GM12874 (cell line): ENCODE measurements around the gene SERPINI1.

Source experiments
- CTCF ChIP-seq: IDR thresholded peaks from 2 replicates; pipeline ENCODE4 v1.5.1; 2011; ENCODE audit warnings: low read depth, mild to moderate bottlenecking, control low read depth, low read length, moderate library complexity; ENCODE audit not compliant: insufficient read depth

SERPINI1 gene

GRCh38 chr3:167723872-167724271 is 11.6 kb upstream of the SERPINI1 start:
- TF ChIP-seq CTCF: no peak

- no peak for TF ChIP-seq CTCF
Measured at GRCh38 chr3:167728176-167728575, 7.3 kb upstream of the SERPINI1 start.

- TF ChIP-seq CTCF: no peak
Measured at GRCh38 chr3:167728632-167729323, 6.7 kb upstream of the SERPINI1 start.

GRCh38 chr3:167729591-167729990 is 5.9 kb upstream of the SERPINI1 start:
- no peak for TF ChIP-seq CTCF

- TF ChIP-seq CTCF: no peak
Measured at GRCh38 chr3:167731393-167731792, 4.1 kb upstream of the SERPINI1 start.

GRCh38 chr3:167732313-167733065 is 3.0 kb upstream of the SERPINI1 start:
- no peak for TF ChIP-seq CTCF

- TF ChIP-seq CTCF: no peak
Measured at GRCh38 chr3:167733961-167734497, 1.5 kb upstream of the SERPINI1 start.
